Panc1 (cell line): ENCODE results near the gene MAGI2.

Source experiments
- POLR2AphosphoS5 ChIP-seq: IDR thresholded peaks from 2 replicates; pipeline ENCODE4 v1.6.1; 2012; ENCODE audit warnings: mild to moderate bottlenecking, low read depth, low read length, moderate library complexity
- SIN3A ChIP-seq: IDR thresholded peaks from 2 replicates; pipeline ENCODE4 v1.6.1; 2012; ENCODE audit warnings: low read depth, mild to moderate bottlenecking, low read length, moderate library complexity, borderline replicate concordance; ENCODE audit not compliant: insufficient read depth
- TCF7L2 ChIP-seq: IDR thresholded peaks from 2 replicates; pipeline ENCODE4 v1.6.1; 2011; ENCODE audit warnings: mild to moderate bottlenecking, low read depth, low read length, inconsistent platforms
- TF ChIP-seq, protein P1 (sequence below): fragments of 450-650 bp; IDR thresholded peaks from 2 replicates; pipeline ENCODE4 v1.5.1; 2017; ENCODE audit warnings: mild to moderate bottlenecking
- TF ChIP-seq, protein P2 (sequence below), 2 experiments: IDR thresholded peaks; 2 replicates each; pipeline ENCODE4 v1.6.1; 2011 to 2012; ENCODE audit warnings: low read depth in 2 of 2, control low read depth in 1 of 2, low read length in 1 of 2, mild to moderate bottlenecking in 1 of 2, moderate library complexity in 1 of 2; ENCODE audit not compliant: insufficient read depth in 1 of 2

DNA sequence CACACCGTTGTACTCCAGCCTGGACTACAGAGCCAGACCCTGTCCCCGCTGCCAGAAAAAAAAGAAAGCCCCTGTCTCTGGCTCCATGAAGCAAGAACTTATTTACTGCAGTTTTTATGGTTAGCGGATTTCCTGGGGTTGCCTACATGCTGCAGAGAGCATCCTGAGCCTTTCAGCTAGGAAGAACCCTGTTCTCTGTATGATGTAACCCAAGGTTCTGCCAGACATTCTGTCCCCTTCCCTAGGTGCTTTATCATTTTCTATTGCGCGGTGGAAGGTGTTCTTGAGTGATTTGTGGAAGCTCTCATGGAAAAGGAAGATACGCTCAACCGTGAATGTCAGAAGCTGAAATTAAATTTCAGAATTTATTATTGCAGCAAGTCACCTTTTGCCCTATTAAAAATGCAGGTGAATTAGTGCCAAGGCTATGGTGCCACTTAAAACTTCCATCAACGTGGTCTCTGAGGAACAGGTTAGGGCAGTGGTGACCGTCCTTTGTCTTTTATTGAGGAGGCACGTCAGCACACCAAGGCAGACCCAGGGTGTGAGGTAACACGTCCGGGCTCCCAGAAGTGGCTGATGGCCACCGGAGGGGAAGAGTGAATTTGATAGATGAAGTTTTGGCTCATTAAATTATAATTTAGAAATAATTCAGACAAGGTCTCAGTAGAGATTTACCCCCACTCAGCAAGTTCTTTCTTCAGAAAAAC lies 1381.8 kb downstream of the MAGI2 start:
- TF ChIP-seq, protein P1, sequence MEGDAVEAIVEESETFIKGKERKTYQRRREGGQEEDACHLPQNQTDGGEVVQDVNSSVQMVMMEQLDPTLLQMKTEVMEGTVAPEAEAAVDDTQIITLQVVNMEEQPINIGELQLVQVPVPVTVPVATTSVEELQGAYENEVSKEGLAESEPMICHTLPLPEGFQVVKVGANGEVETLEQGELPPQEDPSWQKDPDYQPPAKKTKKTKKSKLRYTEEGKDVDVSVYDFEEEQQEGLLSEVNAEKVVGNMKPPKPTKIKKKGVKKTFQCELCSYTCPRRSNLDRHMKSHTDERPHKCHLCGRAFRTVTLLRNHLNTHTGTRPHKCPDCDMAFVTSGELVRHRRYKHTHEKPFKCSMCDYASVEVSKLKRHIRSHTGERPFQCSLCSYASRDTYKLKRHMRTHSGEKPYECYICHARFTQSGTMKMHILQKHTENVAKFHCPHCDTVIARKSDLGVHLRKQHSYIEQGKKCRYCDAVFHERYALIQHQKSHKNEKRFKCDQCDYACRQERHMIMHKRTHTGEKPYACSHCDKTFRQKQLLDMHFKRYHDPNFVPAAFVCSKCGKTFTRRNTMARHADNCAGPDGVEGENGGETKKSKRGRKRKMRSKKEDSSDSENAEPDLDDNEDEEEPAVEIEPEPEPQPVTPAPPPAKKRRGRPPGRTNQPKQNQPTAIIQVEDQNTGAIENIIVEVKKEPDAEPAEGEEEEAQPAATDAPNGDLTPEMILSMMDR, result no peak
- TF ChIP-seq, protein P2, sequence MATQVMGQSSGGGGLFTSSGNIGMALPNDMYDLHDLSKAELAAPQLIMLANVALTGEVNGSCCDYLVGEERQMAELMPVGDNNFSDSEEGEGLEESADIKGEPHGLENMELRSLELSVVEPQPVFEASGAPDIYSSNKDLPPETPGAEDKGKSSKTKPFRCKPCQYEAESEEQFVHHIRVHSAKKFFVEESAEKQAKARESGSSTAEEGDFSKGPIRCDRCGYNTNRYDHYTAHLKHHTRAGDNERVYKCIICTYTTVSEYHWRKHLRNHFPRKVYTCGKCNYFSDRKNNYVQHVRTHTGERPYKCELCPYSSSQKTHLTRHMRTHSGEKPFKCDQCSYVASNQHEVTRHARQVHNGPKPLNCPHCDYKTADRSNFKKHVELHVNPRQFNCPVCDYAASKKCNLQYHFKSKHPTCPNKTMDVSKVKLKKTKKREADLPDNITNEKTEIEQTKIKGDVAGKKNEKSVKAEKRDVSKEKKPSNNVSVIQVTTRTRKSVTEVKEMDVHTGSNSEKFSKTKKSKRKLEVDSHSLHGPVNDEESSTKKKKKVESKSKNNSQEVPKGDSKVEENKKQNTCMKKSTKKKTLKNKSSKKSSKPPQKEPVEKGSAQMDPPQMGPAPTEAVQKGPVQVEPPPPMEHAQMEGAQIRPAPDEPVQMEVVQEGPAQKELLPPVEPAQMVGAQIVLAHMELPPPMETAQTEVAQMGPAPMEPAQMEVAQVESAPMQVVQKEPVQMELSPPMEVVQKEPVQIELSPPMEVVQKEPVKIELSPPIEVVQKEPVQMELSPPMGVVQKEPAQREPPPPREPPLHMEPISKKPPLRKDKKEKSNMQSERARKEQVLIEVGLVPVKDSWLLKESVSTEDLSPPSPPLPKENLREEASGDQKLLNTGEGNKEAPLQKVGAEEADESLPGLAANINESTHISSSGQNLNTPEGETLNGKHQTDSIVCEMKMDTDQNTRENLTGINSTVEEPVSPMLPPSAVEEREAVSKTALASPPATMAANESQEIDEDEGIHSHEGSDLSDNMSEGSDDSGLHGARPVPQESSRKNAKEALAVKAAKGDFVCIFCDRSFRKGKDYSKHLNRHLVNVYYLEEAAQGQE (IDR thresholded peaks at IDR 0.05; ENCODE audit: insufficient read depth in 1 of 2, low read depth in 2 of 2, low read length in 1 of 2), result no peak
- TF ChIP-seq POLR2AphosphoS5 (no peak), SIN3A (no peak), TCF7L2 (no peak)
